GM18951 (cell line): Measurements from ENCODE around the gene SORCS2.

ENCODE experiments used
- POLR2A ChIP-seq: IDR thresholded peaks from 4 replicates; pipeline ENCODE4 v1.6.1; 2011; ENCODE audit warnings: mild to moderate bottlenecking; ENCODE audit not compliant: insufficient read length, insufficient read depth; ENCODE audit errors: extremely low read depth
- in situ Hi-C: fragments of 300-500 bp; cut with MboI; formaldehyde crosslinking; loops from one replicate; pipeline ENCODE4 v1.12.0; 2022; ENCODE audit warnings: low sequenced_read_pairs, mixed read lengths, inconsistent platforms; ENCODE audit not compliant: unreplicated experiment

SORCS2 gene

GRCh38 chr4:7774301-7775294 is 582.3 kb downstream of the SORCS2 start:
- in situ Hi-C loops: no loop called here
- TF ChIP-seq POLR2A: no peak

DNA sequence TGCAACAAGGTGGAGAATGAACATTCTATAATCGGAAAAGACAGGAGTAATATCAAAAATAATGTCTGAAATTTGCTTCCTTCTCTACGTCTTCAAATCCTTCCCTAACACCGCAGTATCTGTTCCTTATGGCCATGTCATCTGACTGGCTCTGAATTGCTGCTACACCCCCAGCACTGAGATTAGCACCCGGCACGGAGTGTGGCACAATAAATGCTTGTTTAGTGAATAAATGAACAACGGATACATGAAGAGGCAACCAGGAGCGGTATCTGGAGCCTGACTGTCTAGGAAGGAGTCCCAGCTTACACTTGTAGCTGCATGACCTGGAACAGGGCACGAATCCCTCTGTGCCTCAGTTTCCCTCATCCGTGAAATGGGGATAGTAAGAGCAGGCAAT is 583.1 kb downstream of the SORCS2 start:
- in situ Hi-C loops: no loop called here
- TF ChIP-seq POLR2A: no peak

DNA sequence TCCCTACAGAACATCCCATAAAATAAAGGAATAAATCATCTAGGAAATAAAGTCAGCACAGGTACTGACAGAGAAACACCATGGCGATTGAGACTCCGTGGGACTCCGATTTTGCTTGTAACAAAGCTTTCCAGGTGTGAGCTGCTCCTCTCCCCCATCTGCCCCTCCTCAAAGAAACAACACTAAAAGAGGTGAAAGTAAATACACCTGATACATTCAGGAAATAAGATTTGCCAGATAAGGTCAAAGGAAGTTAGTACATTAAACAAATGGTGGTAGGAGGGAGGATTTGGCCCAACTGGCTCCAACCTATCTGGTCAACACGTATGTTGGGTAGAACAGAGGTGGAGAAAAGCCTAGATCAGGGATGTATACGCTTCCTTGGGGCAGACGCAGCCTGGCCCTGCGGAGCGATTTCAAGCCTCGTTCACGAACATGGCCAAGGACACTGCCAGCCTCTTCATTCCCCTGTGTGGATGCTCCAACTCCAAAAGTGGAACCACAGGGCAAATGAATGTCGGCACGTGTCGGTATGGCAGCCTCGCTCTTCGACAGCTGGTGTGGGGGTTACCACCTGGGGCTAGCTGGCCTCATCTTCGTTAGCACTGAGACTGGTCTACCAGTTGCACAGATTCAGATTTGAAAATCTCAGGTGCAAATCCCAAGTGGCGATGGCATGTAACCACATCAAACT is 584.8 kb downstream of the SORCS2 start:
- in situ Hi-C loops: no loop called here
- TF ChIP-seq POLR2A: no peak

GRCh38 chr4:7777871-7778509 is 585.7 kb downstream of the SORCS2 start:
- in situ Hi-C loops: no loop called here
- TF ChIP-seq POLR2A: no peak

GRCh38 chr4:7778510-7779431 is 586.4 kb downstream of the SORCS2 start:
- no peak for TF ChIP-seq POLR2A
- in situ Hi-C loops: no loop called here

DNA sequence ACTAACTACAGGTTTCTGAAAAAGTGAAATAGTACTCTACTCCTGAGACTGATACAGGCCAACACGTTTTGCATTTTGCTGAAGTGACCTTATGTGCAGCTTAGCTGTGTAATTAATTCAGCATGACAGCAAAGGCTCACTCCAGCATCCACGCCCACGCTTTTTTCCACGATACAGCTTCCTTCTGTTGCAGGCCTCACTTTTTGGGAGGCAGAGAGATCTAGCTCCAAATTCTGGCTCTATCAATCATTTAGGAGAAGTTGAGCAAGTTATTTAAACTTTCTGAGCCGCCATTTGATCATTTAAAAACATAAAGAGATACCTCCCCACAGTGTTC is 587.1 kb downstream of the SORCS2 start:
- TF ChIP-seq POLR2A: no peak

DNA sequence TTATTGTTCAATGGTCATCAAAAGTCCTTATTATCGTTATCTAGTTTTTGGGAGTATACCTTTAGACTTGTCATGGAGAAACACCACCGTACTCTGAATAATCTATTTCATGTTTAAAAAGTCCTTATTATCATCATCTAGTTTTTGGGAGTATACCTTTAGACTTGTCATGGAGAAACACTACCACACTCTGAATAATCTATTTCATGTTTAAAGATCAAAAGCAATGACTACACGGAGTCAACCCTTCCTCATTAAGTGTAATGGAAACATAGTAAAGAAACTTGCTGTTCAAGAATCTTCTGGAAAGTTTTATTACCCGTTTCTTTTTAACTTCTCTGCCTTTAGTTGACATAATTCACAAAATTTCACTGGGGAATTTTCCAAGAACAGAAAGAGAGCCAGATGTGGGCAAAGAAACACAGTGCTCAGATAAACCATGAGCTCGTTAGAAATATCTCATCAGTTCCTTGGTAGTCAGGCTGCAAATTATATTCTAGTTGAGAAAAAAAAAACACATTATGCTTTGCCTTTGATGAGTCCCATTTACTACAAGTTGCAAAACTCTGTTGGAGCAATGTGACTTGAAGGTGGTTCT is 588.5 kb downstream of the SORCS2 start:
- in situ Hi-C loops: no loop called here
- no peak for TF ChIP-seq POLR2A

More for the DNA sequence above, 587.1 kb downstream of the SORCS2 start:
- in situ Hi-C loops: no loop called here

- no peak for TF ChIP-seq POLR2A
- in situ Hi-C loops: no loop called here
Observed at GRCh38 chr4:7781366-7781765, 589.0 kb downstream of the SORCS2 start.

DNA sequence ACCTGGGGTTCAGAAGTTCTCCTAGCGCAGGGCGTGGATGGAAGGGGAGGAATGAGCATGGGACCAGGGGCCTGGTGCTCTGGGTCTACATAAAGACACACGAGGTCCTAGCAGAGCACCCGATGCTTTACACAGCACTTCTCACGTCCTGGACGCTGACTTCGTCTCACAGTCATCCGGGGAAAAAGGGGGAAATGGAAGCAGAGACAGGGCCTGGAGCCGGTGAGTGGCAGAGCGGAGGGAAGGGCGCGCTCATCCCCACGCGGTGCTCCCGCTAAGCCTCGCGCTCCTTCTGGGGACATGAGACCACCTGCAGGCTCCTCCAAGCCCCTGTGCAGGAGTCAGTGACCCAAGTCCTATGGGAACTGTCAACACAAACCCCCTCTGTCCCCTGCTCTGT is 589.7 kb downstream of the SORCS2 start:
- in situ Hi-C loops: no loop called here
- no peak for TF ChIP-seq POLR2A

GRCh38 chr4:7782783-7783182 is 590.4 kb downstream of the SORCS2 start:
- in situ Hi-C loops: no loop called here

GRCh38 chr4:7783541-7783940 is 591.2 kb downstream of the SORCS2 start:
- in situ Hi-C loops: no loop called here
- TF ChIP-seq POLR2A: no peak

More at GRCh38 chr4:7782783-7783182, 590.4 kb downstream of the SORCS2 start:
- no peak for TF ChIP-seq POLR2A
